ENCODE measurements around the gene FBRSL1.

The FBRSL1 gene

GRCh38 chr12:132545955-132546354 lies 56.0 kb downstream of the FBRSL1 start:
- DNase-seq: no peak

- no peak for DNase-seq
Observed at GRCh38 chr12:132546647-132547046, 56.7 kb downstream of the FBRSL1 start.

- DNase-seq: no peak
Observed at GRCh38 chr12:132547205-132547740, 57.3 kb downstream of the FBRSL1 start.

- DNase-seq: no peak
Observed at GRCh38 chr12:132548430-132549058, 58.6 kb downstream of the FBRSL1 start.

GRCh38 chr12:132549059-132549458 lies 59.1 kb downstream of the FBRSL1 start:
- no peak for DNase-seq

- DNase-seq: no peak
Observed at GRCh38 chr12:132550014-132550802, 60.3 kb downstream of the FBRSL1 start.

GRCh38 chr12:132550830-132551640 lies 61.1 kb downstream of the FBRSL1 start:
- no peak for DNase-seq

GRCh38 chr12:132551641-132552031 lies 61.7 kb downstream of the FBRSL1 start:
- DNase-seq: no peak

- DNase-seq: peak; percentile 30
Observed at GRCh38 chr12:132554845-132555630, 65.1 kb downstream of the FBRSL1 start.

GRCh38 chr12:132555686-132556085 lies 65.7 kb downstream of the FBRSL1 start:
- no peak for DNase-seq

GRCh38 chr12:132556216-132556615 lies 66.3 kb downstream of the FBRSL1 start:
- DNase-seq: no peak

GRCh38 chr12:132556801-132557200 lies 66.8 kb downstream of the FBRSL1 start:
- no peak for DNase-seq

GRCh38 chr12:132557291-132558015 lies 67.5 kb downstream of the FBRSL1 start:
- no peak for DNase-seq

GRCh38 chr12:132558042-132558856 lies 68.3 kb downstream of the FBRSL1 start:
- no peak for DNase-seq

GRCh38 chr12:132558861-132559623 lies 69.1 kb downstream of the FBRSL1 start:
- peak; percentile 15 for DNase-seq

GRCh38 chr12:132559652-132560363 lies 69.9 kb downstream of the FBRSL1 start:
- peak; percentile 49 for DNase-seq

GRCh38 chr12:132560364-132560613 lies 70.3 kb downstream of the FBRSL1 start:
- peak; percentile 27 for DNase-seq

GRCh38 chr12:132560614-132561426 lies 70.9 kb downstream of the FBRSL1 start:
- peak; percentile 84 for DNase-seq

Data from CD4-positive, alpha-beta T cell treated with Interleukin-17A for 4 hours (primary cell).